Measurements from ENCODE around the gene NSD1. TPM values are rescaled to one million over a fixed set of nuclear protein-coding genes. Genes with fewer than 3 reads are reported as not detected.

The NSD1 gene
- 32.4 and 42.9 TPM in 2 replicates for total RNA-seq

- H3K27me3 ChIP-seq (ENCODE audit: control insufficient read depth, insufficient read depth, low read length) = no peaks in the 10 kb centered on the region
- no peak for TF ChIP-seq CTCF (IDR thresholded peaks at IDR 0.05; ENCODE audit: insufficient read depth, low read length, severe bottlenecking)
- H3K4me3 ChIP-seq (ENCODE audit: low read depth, low read length) = peak within 1 kb of the TSS; percentile 71
- DNase-seq (ENCODE audit: low read depth) (peak; percentile 37), FAIRE-seq (no peak)
- peaks cover 4% of the 10 kb centered on the region for H3K36me3 ChIP-seq (ENCODE audit: control insufficient read depth, insufficient read depth, low read length)
Observed at GRCh38 chr5:177133096-177133852, at the start of gene NSD1. NSD1 (plus strand) TSS chr5:177133773; CDS start chr5:177135104, 1,331 bp downstream.

- DNase-seq (ENCODE audit: low read depth) = no peak
- no peak for TF ChIP-seq CTCF (IDR thresholded peaks at IDR 0.05; ENCODE audit: insufficient read depth, low read length, severe bottlenecking)
- no peaks in the 10 kb centered on the region for H3K36me3 ChIP-seq (ENCODE audit: control insufficient read depth, insufficient read depth, low read length)
- FAIRE-seq = no peak
- H3K27me3 ChIP-seq (ENCODE audit: control insufficient read depth, insufficient read depth, low read length) = no peaks in the 10 kb centered on the region
- H3K4me3 ChIP-seq (ENCODE audit: low read depth, low read length) = no peak overlapping the region
Observed at GRCh38 chr5:177084175-177084574, 49.4 kb upstream of the NSD1 start.

- Histone ChIP-seq H3K36me3 (ENCODE audit: control insufficient read depth, insufficient read depth, low read length) (no peaks in the 10 kb centered on the region), H3K4me3 (ENCODE audit: low read depth, low read length) (no peak overlapping the region), H3K27me3 (ENCODE audit: control insufficient read depth, insufficient read depth, low read length) (no peaks in the 10 kb centered on the region)
- FAIRE-seq (no peak), DNase-seq (ENCODE audit: low read depth) (peak; percentile 35)
- TF ChIP-seq CTCF (IDR thresholded peaks at IDR 0.05; ENCODE audit: insufficient read depth, low read length, severe bottlenecking) = no peak
Observed at GRCh38 chr5:177085985-177086653, 47.5 kb upstream of the NSD1 start.

- H3K27me3 ChIP-seq (ENCODE audit: control insufficient read depth, insufficient read depth, low read length) = no peaks in the 10 kb centered on the region
- H3K4me3 ChIP-seq (ENCODE audit: low read depth, low read length) = peak within 1 kb of the TSS; percentile 39
- peak; percentile 34 for DNase-seq (ENCODE audit: low read depth)
- H3K36me3 ChIP-seq (ENCODE audit: control insufficient read depth, insufficient read depth, low read length) = no peaks in the 10 kb centered on the region
- TF ChIP-seq CTCF (IDR thresholded peaks at IDR 0.05; ENCODE audit: insufficient read depth, low read length, severe bottlenecking) = peak; percentile 73
- FAIRE-seq = no peak
Observed at GRCh38 chr5:177086654-177087397, 46.7 kb upstream of the NSD1 start, which contains the start of gene FGFR4. FGFR4 (plus strand) TSS chr5:177086915; CDS start chr5:177089603, 2,688 bp downstream.

- FAIRE-seq (no peak), DNase-seq (ENCODE audit: low read depth) (no peak)
- Histone ChIP-seq H3K27me3 (ENCODE audit: control insufficient read depth, insufficient read depth, low read length) (no peaks in the 10 kb centered on the region), H3K4me3 (ENCODE audit: low read depth, low read length) (peak overlapping the region; percentile 39), H3K36me3 (ENCODE audit: control insufficient read depth, insufficient read depth, low read length) (no peaks in the 10 kb centered on the region)
- no peak for TF ChIP-seq CTCF (IDR thresholded peaks at IDR 0.05; ENCODE audit: insufficient read depth, low read length, severe bottlenecking)
Observed at GRCh38 chr5:177087398-177088005, 46.1 kb upstream of the NSD1 start.
